ENCODE data around the gene DMAP1. TPM values are rescaled to one million over a fixed set of nuclear protein-coding genes. Genes with fewer than 3 reads are reported as not detected.

DMAP1 gene
- total and polyA plus RNA-seq, 11 donors, result 23.5 to 35.5 (median 28.7) TPM

DNA sequence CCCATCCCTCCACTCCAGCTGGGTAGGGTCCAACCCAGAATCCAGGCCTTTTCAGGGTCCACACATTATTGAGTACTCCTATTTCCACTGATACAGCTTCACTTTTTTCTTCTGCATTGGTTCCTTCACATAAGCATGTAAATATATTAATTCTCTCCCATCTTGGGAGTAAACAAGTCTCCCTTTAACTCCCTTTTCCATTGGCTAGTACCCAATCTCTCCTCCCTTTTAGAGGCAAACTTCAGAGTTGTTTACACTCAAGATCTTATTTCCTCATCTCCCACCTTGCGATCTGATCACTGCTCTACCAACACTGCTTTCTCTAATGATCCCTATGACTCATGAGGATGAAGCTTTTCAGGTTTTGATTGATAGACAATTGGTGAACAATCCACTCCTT, 20.3 kb downstream of the DMAP1 start:
- intact Hi-C loops (cut with DNase I), result no loop called here

DNA sequence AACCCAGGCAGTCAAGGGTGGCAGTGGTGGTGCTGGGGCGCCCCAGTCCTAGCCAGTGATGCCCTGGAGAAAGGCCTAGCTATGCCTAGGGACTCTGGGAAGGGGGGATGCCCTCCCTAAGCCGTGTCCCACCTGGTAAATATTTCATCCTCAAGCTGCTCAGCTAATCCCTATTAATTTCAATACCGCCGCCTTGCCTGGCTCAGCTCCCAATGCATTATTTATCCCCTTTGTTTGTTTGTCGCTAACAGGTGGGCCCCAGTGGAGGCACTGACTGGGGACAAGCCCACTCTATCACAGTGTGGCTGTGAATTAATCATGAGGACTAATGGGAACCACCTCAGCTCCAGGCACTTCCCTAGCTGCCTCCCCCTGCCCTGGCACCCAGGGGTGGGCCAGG, 22.5 kb downstream of the DMAP1 start:
- H3K4me1 ChIP-seq, result peaks cover 0 to 20% (median 17%) of the 10 kb centered on the region in 12 donors
- 91 to 100% (median 96%) methylated on average over 5 of the region's 5 CpGs for WGBS, 4 donors
- DNase-seq (no peak), ATAC-seq (no peak)
- intact Hi-C loops (cut with DNase I), result no loop called here
- no peak overlapping the region for H3K27ac ChIP-seq
- H3K9me3 ChIP-seq, result no peaks in the 10 kb centered on the region
- H3K4me3 ChIP-seq, result no peak overlapping the region
- H3K36me3 ChIP-seq, result peaks cover 0 to 15% (median 8%) of the 10 kb centered on the region in 9 donors
- no peaks in the 10 kb centered on the region for H3K27me3 ChIP-seq
- TF ChIP-seq, protein P1, sequence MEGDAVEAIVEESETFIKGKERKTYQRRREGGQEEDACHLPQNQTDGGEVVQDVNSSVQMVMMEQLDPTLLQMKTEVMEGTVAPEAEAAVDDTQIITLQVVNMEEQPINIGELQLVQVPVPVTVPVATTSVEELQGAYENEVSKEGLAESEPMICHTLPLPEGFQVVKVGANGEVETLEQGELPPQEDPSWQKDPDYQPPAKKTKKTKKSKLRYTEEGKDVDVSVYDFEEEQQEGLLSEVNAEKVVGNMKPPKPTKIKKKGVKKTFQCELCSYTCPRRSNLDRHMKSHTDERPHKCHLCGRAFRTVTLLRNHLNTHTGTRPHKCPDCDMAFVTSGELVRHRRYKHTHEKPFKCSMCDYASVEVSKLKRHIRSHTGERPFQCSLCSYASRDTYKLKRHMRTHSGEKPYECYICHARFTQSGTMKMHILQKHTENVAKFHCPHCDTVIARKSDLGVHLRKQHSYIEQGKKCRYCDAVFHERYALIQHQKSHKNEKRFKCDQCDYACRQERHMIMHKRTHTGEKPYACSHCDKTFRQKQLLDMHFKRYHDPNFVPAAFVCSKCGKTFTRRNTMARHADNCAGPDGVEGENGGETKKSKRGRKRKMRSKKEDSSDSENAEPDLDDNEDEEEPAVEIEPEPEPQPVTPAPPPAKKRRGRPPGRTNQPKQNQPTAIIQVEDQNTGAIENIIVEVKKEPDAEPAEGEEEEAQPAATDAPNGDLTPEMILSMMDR (IDR thresholded peaks at IDR 0.05), result no peak
- no peak for TF ChIP-seq POLR2A (IDR thresholded peaks at IDR 0.05)

More for the DNA sequence above, 20.3 kb downstream of the DMAP1 start:
- ATAC-seq (no peak), DNase-seq (no peak)
- Histone ChIP-seq H3K36me3 (peaks cover 0 to 20% (median 8%) of the 10 kb centered on the region in 9 donors), H3K9me3 (no peaks in the 10 kb centered on the region), H3K4me3 (no peak overlapping the region), H3K27me3 (no peaks in the 10 kb centered on the region), H3K4me1 (peaks cover 0 to 5% (median 0%) of the 10 kb centered on the region in 12 donors), H3K27ac (no peak overlapping the region)
- TF ChIP-seq, protein P1 (IDR thresholded peaks at IDR 0.05), result no peak
- no peak for TF ChIP-seq POLR2A (IDR thresholded peaks at IDR 0.05)
- WGBS, 4 donors, result 96 to 98% (median 97%) methylated on average over 1 of the region's 1 CpG

DNA sequence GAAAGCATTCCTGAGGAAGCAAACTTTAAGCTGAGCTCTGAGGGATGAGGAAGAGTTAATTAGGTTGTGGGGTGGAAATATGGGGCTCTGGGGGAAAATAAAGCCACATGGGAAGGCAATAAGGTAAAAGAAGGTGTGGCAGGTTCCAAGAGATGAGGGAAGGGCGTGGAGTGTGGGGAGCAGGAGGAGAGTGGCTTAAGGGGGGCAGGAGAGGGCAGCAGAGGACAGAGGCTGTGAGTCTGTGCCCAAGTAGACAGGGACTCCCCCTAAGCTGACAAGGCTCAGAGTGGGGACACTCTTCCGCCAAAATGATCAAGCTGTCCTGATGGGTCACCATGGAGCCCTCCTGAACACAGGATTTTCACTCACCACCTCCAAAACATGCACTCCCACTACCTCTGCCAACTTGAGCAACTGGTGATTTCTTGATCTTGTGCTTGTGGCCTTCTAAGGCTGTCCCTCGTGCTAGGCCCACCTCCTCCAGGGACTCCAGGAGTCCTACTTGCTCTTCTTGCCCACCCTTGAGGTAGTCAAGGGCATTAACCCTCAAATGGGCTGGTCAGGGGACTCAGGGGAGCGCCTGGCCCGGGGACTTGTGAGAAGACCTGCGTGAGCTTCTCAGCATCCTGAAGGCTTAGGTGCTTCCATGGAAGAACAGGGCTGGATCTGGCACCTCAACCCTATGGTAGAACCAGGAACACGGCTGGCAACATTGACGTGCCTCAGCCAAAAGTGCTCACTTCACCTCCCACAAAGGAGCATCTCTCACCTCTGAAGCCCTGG, 23.4 kb downstream of the DMAP1 start:
- Histone ChIP-seq H3K4me3 (no peak overlapping the region), H3K4me1 (peaks cover 0 to 29% (median 18%) of the 10 kb centered on the region in 12 donors), H3K27ac (no peak overlapping the region), H3K9me3 (no peaks in the 10 kb centered on the region), H3K36me3 (peaks cover 0 to 10% (median 5%) of the 10 kb centered on the region in 9 donors), H3K27me3 (no peaks in the 10 kb centered on the region)
- no peak for DNase-seq
- intact Hi-C loops (cut with DNase I), result no loop called here
- no peak for TF ChIP-seq POLR2A (IDR thresholded peaks at IDR 0.05)
- TF ChIP-seq, protein P1 (IDR thresholded peaks at IDR 0.05), result peak in 1 of 12 donors; percentile 6
- 91 to 96% (median 94%) methylated on average over 8 of the region's 8 CpGs for WGBS, 4 donors
- ATAC-seq, result no peak

DNA sequence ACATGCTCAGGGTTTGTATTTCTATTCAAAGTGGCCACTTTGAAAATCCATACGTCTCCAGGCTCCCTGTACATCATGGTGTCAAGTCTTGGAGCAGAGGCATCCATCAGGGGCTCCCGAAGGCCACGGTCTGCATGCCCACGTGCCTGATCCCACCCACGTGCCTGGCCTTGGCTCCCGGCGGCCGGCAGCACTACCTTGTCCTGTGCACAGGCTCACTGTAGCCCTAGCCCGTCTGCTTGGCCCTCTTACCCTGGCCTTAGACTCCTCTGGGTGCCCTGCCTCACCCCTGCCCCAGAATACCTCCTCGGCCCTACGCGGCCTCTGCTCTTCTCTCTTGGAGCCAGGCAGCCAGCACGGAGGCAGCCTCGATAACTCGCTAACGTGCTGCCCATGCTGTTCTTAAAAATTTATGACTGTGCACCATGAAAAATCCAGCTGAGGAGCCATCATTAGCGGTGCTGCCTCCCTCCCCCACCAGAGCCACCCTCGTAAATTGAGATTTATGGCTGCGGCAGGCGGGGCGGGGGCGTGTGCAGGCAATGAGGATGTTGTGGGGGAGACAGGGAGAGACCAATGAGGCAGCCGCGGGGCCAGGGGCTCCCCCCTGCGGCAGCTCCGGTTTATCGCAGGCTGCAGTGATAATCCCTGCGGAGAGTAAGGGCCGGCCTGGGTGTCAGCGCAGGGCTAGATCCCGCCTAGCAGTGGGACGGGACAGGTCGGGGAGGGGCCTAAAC, 24.6 kb downstream of the DMAP1 start:
- 73 to 92% (median 81%) methylated on average over 16 to 33 of the region's 33 CpGs for WGBS, 4 donors
- Histone ChIP-seq H3K27ac (peak overlapping the region in 1 of 12 donors; percentile 87), H3K36me3 (peaks cover 0 to 4% (median 0%) of the 10 kb centered on the region in 9 donors), H3K27me3 (no peaks in the 10 kb centered on the region), H3K4me1 (peaks cover 0 to 31% (median 18%) of the 10 kb centered on the region in 12 donors), H3K4me3 (no peak overlapping the region), H3K9me3 (no peaks in the 10 kb centered on the region)
- intact Hi-C loops (cut with DNase I), result no loop called here
- DNase-seq (peak in 1 of 5 donors; percentile 42), ATAC-seq (peak in 1 of 4 donors; percentile 10)
- TF ChIP-seq, protein P1 (IDR thresholded peaks at IDR 0.05), result peak in 7 of 12 donors; percentile 16 to 42 (median 37)
- TF ChIP-seq POLR2A (IDR thresholded peaks at IDR 0.05), result no peak
